Measurements from ENCODE around the gene POLR3A.
"Not testable (repeated sequence)": the region's sequence is repeated elsewhere in the genome, so short reads cannot be mapped to it uniquely, and the experiment has no call there.

Gene POLR3A

GRCh38 chr10:78019264-78019663 is 10.1 kb downstream of the POLR3A start:
- DNase-seq: no peak

- DNase-seq: no peak
These were observed 11.5 kb downstream of the POLR3A start for GRCh38 chr10:78017856-78018255.

- no peak for DNase-seq
These were observed 13.8 kb downstream of the POLR3A start for GRCh38 chr10:78015546-78015945.

GRCh38 chr10:78013564-78013963 is 15.8 kb downstream of the POLR3A start:
- no peak for DNase-seq

- DNase-seq: no peak
These were observed 18.2 kb downstream of the POLR3A start for GRCh38 chr10:78011065-78011464.

- DNase-seq: no peak
These were observed 19.0 kb downstream of the POLR3A start for GRCh38 chr10:78010278-78010677.

GRCh38 chr10:78009662-78010061 is 19.7 kb downstream of the POLR3A start:
- DNase-seq: no peak

- DNase-seq: no peak
These were observed 22.1 kb downstream of the POLR3A start for GRCh38 chr10:78007172-78007571.

- DNase-seq: peak in 1 of 2 experiments; percentile 6
These were observed 24.9 kb downstream of the POLR3A start for GRCh38 chr10:78004215-78005026.

GRCh38 chr10:78002541-78003288 is 26.6 kb downstream of the POLR3A start:
- DNase-seq: no peak

- DNase-seq: peak; percentile 27 to 47
These were observed 28.3 kb downstream of the POLR3A start for GRCh38 chr10:78000956-78001472.

GRCh38 chr10:78000206-78000605 is 29.1 kb downstream of the POLR3A start:
- no peak for DNase-seq

GRCh38 chr10:77998780-77999179 is 30.5 kb downstream of the POLR3A start:
- not testable (repeated sequence) for DNase-seq

GRCh38 chr10:77993620-77994019 is 35.7 kb downstream of the POLR3A start:
- no peak for DNase-seq

- peak; percentile 25 to 65 for DNase-seq
These were observed 40.1 kb downstream of the POLR3A start for GRCh38 chr10:77989081-77989724.

GRCh38 chr10:77987671-77988255 is 41.6 kb downstream of the POLR3A start:
- no peak for DNase-seq

GRCh38 chr10:77984986-77985385 is 44.3 kb downstream of the POLR3A start:
- no peak for DNase-seq

GRCh38 chr10:77983384-77984341 is 45.7 kb downstream of the POLR3A start:
- DNase-seq: no peak

- no peak for DNase-seq
These were observed 48.0 kb downstream of the POLR3A start for GRCh38 chr10:77981281-77981680.

GRCh38 chr10:77979221-77979620 is 50.1 kb downstream of the POLR3A start:
- DNase-seq: no peak

GRCh38 chr10:77978360-77978759 is 51.0 kb downstream of the POLR3A start:
- no peak for DNase-seq

- DNase-seq: no peak
These were observed 51.4 kb downstream of the POLR3A start for GRCh38 chr10:77977934-77978333.

Measured in cerebellar nuclear complex (tissue), 1 donor.